IPS-18c (cell line): ENCODE measurements around the gene FBXL7.

Source experiments
- H3K4me3 ChIP-seq: 2 replicates; pipeline ENCODE4 v1.7.0; 2013; ENCODE audit warnings: low read depth, mild to moderate bottlenecking, low read length, moderate library complexity; ENCODE audit not compliant: insufficient read depth
- H3K9me3 ChIP-seq: one replicate; pipeline ENCODE4 v1.6.1; 2013; ENCODE audit warnings: mild to moderate bottlenecking, low read length, moderate library complexity; ENCODE audit not compliant: control insufficient read depth, insufficient read depth

FBXL7 gene

DNA sequence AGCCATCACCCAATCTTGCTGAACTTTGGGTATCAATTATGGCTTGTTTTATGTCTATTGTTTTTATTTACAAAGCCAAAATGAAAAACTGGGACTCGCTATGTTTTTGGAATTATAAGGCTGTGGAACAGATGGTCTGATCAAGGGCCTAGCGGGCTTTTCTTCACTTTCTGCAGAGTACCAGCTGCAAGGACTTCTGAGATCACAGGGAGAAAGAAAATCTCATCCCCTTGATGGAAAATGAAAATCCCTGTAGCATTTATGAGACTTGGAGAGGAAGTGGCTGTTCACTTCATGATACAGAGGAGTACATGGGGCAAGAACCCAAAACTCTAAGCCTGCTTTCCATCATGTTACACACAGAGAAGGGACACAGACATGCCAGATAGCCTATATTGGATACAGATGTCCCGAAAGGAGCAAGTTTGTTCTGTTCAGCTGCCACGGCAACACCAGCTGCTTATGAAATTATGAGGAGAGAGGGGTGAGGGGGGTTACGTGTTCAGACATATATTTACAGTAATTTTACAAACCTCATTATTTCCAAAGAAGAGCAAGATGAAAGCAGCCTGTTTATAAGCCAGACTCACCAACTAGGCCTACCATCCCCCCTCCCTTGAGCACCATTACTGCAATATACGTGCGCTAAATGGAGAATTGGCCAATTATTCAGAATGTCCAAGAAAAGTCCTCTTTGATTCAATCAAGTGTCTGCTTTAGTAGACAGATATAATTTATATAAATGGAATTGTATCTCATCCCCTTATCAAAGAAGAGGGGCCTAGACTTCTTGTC is 459.6 kb downstream of the FBXL7 start:
- no peaks in the 10 kb centered on the region for H3K9me3 ChIP-seq
- no peak overlapping the region for H3K4me3 ChIP-seq

DNA sequence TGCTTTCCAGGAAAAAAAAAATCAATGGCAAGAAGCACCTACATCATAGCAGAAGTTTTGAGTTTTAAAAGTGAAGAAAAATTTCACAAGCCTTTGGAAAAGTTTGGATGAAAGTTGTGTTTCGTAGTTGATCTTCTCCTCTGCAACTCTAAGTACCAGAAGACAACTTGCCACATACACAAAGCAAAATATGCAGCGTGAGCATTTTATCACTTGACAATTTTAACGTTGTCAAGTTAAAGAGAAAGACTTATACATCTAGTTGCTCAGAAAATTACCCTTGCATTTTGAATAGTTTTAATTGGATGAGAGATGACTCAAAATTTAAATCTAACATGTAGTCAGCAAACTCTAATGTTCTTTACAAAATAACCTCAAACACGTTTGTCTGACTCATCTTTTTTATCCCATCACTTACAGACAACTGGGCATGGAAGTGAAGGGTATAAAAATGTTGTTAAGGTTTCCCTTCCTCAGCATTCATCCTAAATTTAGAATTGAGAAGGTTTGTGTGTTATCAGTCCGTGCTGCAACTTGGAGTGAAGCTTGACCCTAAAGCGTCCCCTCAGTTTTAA is 466.2 kb downstream of the FBXL7 start:
- H3K9me3 ChIP-seq, result no peaks in the 10 kb centered on the region
- no peak overlapping the region for H3K4me3 ChIP-seq

DNA sequence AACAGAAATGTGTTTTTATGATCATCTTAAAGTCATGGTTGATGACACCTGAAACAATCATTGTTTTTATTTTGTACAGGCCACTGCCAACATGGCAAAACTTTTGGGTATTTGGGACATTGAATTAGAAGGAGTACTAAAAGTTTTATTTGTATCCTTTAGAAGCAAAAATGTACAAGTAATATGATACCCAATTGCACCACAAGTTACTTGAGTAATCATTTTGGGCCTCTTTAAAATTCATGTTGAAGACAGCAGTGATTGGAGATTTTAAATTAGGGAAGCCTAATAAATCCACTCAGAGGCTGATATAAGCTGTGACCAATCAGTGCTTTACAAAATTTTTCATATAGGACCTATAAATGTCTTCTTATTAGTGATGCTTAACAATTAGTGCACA is 466.7 kb downstream of the FBXL7 start:
- Histone ChIP-seq H3K9me3 (no peaks in the 10 kb centered on the region), H3K4me3 (no peak overlapping the region)

DNA sequence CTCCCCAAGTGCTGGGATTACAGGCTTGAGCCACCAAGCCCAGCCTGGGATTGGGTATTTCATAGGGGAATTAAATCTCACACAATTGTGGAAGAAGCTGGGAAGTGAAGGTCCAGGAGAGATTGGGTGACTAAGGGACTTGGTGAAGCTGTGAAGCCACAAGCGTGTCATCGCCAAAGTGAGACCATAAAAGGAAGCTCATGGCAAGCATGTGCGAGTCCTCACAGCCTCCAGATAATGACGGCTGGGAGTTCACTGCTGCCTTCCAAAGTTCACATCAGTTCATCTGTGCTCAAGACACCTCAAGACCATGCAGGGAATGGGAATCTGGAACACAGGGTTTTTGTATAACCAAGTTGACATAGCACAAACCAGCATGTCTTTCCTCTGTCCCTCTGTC is 469.0 kb downstream of the FBXL7 start:
- Histone ChIP-seq H3K9me3 (no peaks in the 10 kb centered on the region), H3K4me3 (no peak overlapping the region)

DNA sequence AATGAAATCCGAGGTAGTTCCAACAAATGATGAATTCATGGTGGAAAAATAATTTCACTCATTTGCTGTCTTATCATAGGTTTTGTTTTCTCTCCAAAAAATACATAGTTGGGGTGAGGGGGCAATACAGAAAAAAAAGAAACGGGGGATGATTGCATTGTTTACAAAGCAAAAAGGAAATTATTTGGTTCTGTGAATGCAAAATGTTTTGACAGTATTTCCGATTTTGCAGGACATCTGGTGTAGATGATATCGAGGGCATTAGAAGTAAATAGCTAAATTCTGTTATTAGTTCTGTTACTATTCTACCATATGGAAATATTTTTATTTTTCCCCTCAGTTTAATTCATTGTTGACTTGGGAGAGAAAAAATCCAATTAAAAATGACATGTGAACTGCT is 477.9 kb downstream of the FBXL7 start:
- H3K4me3 ChIP-seq, result no peak overlapping the region
- no peaks in the 10 kb centered on the region for H3K9me3 ChIP-seq

DNA sequence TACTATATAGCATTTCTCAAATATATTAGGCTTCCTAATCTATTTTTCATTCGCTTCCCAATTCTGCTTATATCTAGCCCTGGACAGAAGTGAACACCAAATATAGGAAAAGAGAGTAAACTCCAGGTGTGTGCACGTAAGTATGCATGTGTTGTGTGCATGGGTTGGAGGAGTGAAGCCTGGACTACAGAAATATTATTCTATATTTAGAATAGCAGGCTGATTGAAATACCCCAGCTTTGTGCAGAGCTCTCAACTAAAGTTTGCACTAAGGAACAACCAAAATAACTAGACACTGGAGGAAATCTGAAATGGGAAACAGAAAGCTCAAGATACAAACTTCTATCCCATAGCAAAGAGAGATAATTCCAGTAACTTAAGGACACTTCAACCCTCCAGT is 480.9 kb downstream of the FBXL7 start:
- Histone ChIP-seq H3K4me3 (no peak overlapping the region), H3K9me3 (no peaks in the 10 kb centered on the region)

DNA sequence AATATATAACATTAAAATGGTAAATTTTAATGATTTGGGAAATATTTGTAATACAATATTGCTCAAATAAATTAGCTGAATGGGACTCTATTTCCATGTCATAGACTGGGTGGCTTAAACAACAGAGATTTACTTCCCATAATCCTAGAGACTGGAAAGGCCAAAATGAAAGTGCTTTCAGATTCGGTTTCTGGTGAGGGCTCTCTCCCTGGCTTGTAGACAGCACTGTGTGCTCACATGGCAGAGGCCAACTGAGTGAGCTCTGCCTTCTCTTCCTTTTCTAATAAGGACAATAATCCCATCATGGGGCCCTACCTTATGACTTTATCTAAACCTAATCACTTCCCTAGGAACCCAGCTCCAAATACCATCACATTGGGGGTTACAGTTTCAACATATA is 483.4 kb downstream of the FBXL7 start:
- Histone ChIP-seq H3K9me3 (no peaks in the 10 kb centered on the region), H3K4me3 (no peak overlapping the region)
